H1 (cell line): Measurements from ENCODE around the gene SFT2D1. TPM values are rescaled to one million over a fixed set of nuclear protein-coding genes. Genes with fewer than 3 reads are reported as not detected.

Source experiments
- CTCF ChIA-PET: fragments of 300-600 bp; sonication (Branson Sonifier 250); formaldehyde crosslinking; loops from one replicate; lab custom pipeline; 2021; ENCODE audit not compliant: partially characterized antibody; lab: Charles Lee
- POLR2A ChIA-PET: fragments of 300-600 bp; sonication (Branson Sonifier 250); formaldehyde crosslinking; loops from one replicate; lab custom pipeline; 2021; ENCODE audit warnings: inconsistent platforms; ENCODE audit not compliant: partially characterized antibody; lab: Charles Lee
- DNase-seq, 2 experiments: peaks; one replicate each; pipeline versions ENCODE4 v3.0.0 to v3.0.0-alpha.2; 2010 to 2022; ENCODE audit warnings: low spot score in 2 of 2, low read depth in 1 of 2, mixed read lengths in 1 of 2
- FAIRE-seq: peaks from 2 replicates; lab custom pipeline; 2011; peaks lifted over from hg19 to GRCh38; lab: Jason Lieb, UNC
- H2AFZ ChIP-seq: 2 replicates; pipeline ENCODE4 v1.8.1; 2012; ENCODE audit warnings: low read length, inconsistent platforms
- H2AK5ac ChIP-seq: 2 replicates; pipeline ENCODE4 v1.6.1; 2013; ENCODE audit warnings: low read depth, low read length
- H2BK120ac ChIP-seq: replicated peaks from 2 replicates; pipeline ENCODE3; 2013; ENCODE audit warnings: low read depth, low read length, inconsistent platforms
- H2BK12ac ChIP-seq: 2 replicates; pipeline ENCODE4 v1.6.1; 2013; ENCODE audit warnings: low read depth, low read length
- H2BK15ac ChIP-seq: 2 replicates; pipeline ENCODE4 v1.6.1; 2013; ENCODE audit warnings: low read length
- H2BK20ac ChIP-seq: 2 replicates; pipeline ENCODE4 v1.6.1; 2013; ENCODE audit warnings: low read length
- H2BK5ac ChIP-seq: 2 replicates; pipeline ENCODE4 v1.6.1; 2013; ENCODE audit warnings: low read depth, low read length
- H3K14ac ChIP-seq: 2 replicates; pipeline ENCODE4 v1.6.1; 2013; ENCODE audit warnings: inconsistent platforms; ENCODE audit not compliant: insufficient read length
- H3K18ac ChIP-seq: 2 replicates; pipeline ENCODE4 v1.6.1; 2013; ENCODE audit warnings: low read length; ENCODE audit errors: extremely low read depth
- H3K23ac ChIP-seq: 2 replicates; pipeline ENCODE4 v1.6.1; 2013; ENCODE audit warnings: inconsistent platforms; ENCODE audit not compliant: insufficient read length
- H3K23me2 ChIP-seq: 2 replicates; pipeline ENCODE4 v1.6.1; 2013; ENCODE audit warnings: low read depth, low read length
- H3K27ac ChIP-seq: 2 replicates; pipeline ENCODE4 v1.6.1; 2011; ENCODE audit warnings: low read depth, low read length, inconsistent platforms
- H3K27me3 ChIP-seq, 4 experiments: replicated peaks in 1 of 4; 1 replicate in 1 of 4; 2 replicates in 3 of 4; pipeline versions ENCODE4 v1.6.1 to v1.8.1; 2011 to 2013; ENCODE audit warnings: low read length in 3 of 4, mild to moderate bottlenecking in 3 of 4, inconsistent platforms in 2 of 4, mixed read lengths in 2 of 4, moderate library complexity in 1 of 4; ENCODE audit not compliant: control insufficient read depth in 3 of 4, insufficient read depth in 3 of 4; ENCODE audit errors: extremely low read depth in 1 of 4
- H3K36me3 ChIP-seq, 4 experiments: 2 replicates each; pipeline versions ENCODE4 v1.6.1 to v1.8.1; 2011 to 2013; ENCODE audit warnings: mild to moderate bottlenecking in 4 of 4, low read length in 3 of 4, moderate library complexity in 2 of 4, control low read depth in 1 of 4, inconsistent platforms in 1 of 4; ENCODE audit not compliant: insufficient read depth in 4 of 4, control insufficient read depth in 2 of 4
- H3K4ac ChIP-seq: replicated peaks from 2 replicates; pipeline ENCODE3; 2013; ENCODE audit warnings: low read length, low read depth, mixed read lengths, inconsistent platforms; ENCODE audit not compliant: insufficient read length
- H3K4me1 ChIP-seq, 4 experiments: replicated peaks in 1 of 4; 1 replicate in 1 of 4; 2 replicates in 3 of 4; pipeline versions ENCODE4 v1.6.1 to v1.8.1; 2011 to 2013; ENCODE audit warnings: low read length in 3 of 4, inconsistent platforms in 2 of 4, mixed read lengths in 1 of 4; ENCODE audit not compliant: insufficient read depth in 4 of 4, control insufficient read depth in 3 of 4
- H3K4me2 ChIP-seq, 2 experiments: 2 replicates each; pipeline versions ENCODE4 v1.6.1 to v1.8.1; 2011 to 2013; ENCODE audit warnings: low read depth in 2 of 2, low read length in 2 of 2, control low read depth in 1 of 2, inconsistent platforms in 1 of 2, mild to moderate bottlenecking in 1 of 2; ENCODE audit not compliant: insufficient read depth in 1 of 2
- H3K4me3 ChIP-seq, 4 experiments: fragments of 200-600, 300-600 bp in 1 of 4; sonication (generic), shearing (Covaris generic), sonication (Bioruptor Twin) in 1 of 4; 2 replicates each; pipeline versions ENCODE4 v1.5.1 to v1.8.1; 2011 to 2016; ENCODE audit warnings: low read length in 4 of 4, low read depth in 3 of 4, control low read depth in 2 of 4, inconsistent platforms in 2 of 4, mild to moderate bottlenecking in 2 of 4, mixed read lengths in 1 of 4, moderate library complexity in 1 of 4; ENCODE audit not compliant: insufficient read depth in 2 of 4; ENCODE audit errors: extremely low read depth in 1 of 4
- H3K56ac ChIP-seq: replicated peaks from 2 replicates; pipeline ENCODE3; 2013; ENCODE audit warnings: low read depth, mild to moderate bottlenecking, mixed read lengths, low read length, inconsistent platforms; ENCODE audit not compliant: insufficient read length
- H3K79me1 ChIP-seq: 2 replicates; pipeline ENCODE4 v1.6.1; 2013; ENCODE audit warnings: low read depth, low read length, control low read depth
- H3K79me2 ChIP-seq, 2 experiments: 2 replicates each; pipeline versions ENCODE4 v1.6.1 to v1.8.1; 2012 to 2013; ENCODE audit warnings: low read length in 2 of 2, mild to moderate bottlenecking in 2 of 2, inconsistent platforms in 1 of 2; ENCODE audit not compliant: insufficient read depth in 2 of 2, control insufficient read depth in 1 of 2
- H3K9ac ChIP-seq, 4 experiments: replicated peaks in 1 of 4; 1 replicate in 1 of 4; 2 replicates in 3 of 4; pipeline versions ENCODE4 v1.6.1 to v1.8.1; 2011 to 2013; ENCODE audit warnings: low read depth in 3 of 4, low read length in 3 of 4, control low read depth in 2 of 4, mild to moderate bottlenecking in 2 of 4, moderate library complexity in 2 of 4, inconsistent platforms in 1 of 4; ENCODE audit errors: extremely low read depth in 1 of 4
- H3K9me3 ChIP-seq, 2 experiments: 2 replicates each; pipeline versions ENCODE4 v1.6.1 to v1.8.1; 2012 to 2013; ENCODE audit warnings: mild to moderate bottlenecking in 2 of 2, moderate library complexity in 2 of 2, control low read depth in 1 of 2, inconsistent platforms in 1 of 2, low read depth in 1 of 2, low read length in 1 of 2, mixed read lengths in 1 of 2; ENCODE audit not compliant: insufficient read depth in 2 of 2
- H4K20me1 ChIP-seq, 2 experiments: replicated peaks in 1 of 2; 2 replicates each; pipeline versions ENCODE3 to v1.8.1; 2011 to 2013; ENCODE audit warnings: inconsistent platforms in 2 of 2, low read length in 2 of 2, mild to moderate bottlenecking in 1 of 2; ENCODE audit not compliant: insufficient read depth in 2 of 2, control insufficient read depth in 1 of 2
- H4K5ac ChIP-seq: 2 replicates; pipeline ENCODE4 v1.6.1; 2013; ENCODE audit warnings: low read length, low read depth, mixed read lengths, inconsistent platforms; ENCODE audit not compliant: insufficient read length
- H4K8ac ChIP-seq: 2 replicates; pipeline ENCODE4 v1.8.0; 2013; ENCODE audit warnings: mild to moderate bottlenecking, moderate library complexity, low read length, inconsistent platforms; ENCODE audit not compliant: insufficient read depth; ENCODE audit errors: extremely low read depth
- H4K91ac ChIP-seq: replicated peaks from 2 replicates; pipeline ENCODE3; 2013; ENCODE audit warnings: low read length, mixed read lengths, inconsistent platforms; ENCODE audit not compliant: insufficient read length
- ASH2L ChIP-seq: fragments of 200-600, 300-600 bp; sonication (generic); IDR thresholded peaks from one replicate; pipeline ENCODE4 v1.7.1; 2017; ENCODE audit warnings: low read length
- CEBPB ChIP-seq: IDR thresholded peaks from 2 replicates; pipeline ENCODE4 v1.6.1; 2012; ENCODE audit warnings: low read depth, low read length
- CTBP2 ChIP-seq: IDR thresholded peaks from 2 replicates; pipeline ENCODE4 v1.7.0; 2011; ENCODE audit warnings: borderline replicate concordance, mild to moderate bottlenecking, moderate library complexity, mixed read lengths, low read length; ENCODE audit not compliant: insufficient read depth, insufficient read length
- EGR1 ChIP-seq: IDR thresholded peaks from 2 replicates; pipeline ENCODE4 v1.6.1; 2011; ENCODE audit warnings: low read depth, low read length, borderline replicate concordance
- HDAC2 ChIP-seq, 2 experiments: fragments of 300-600 bp in 1 of 2; sonication (generic) in 1 of 2; IDR thresholded peaks; 2 replicates each; pipeline ENCODE4 v1.6.1; 2011 to 2012; ENCODE audit warnings: low read depth in 2 of 2, low read length in 2 of 2, mild to moderate bottlenecking in 2 of 2, moderate library complexity in 2 of 2, borderline replicate concordance in 1 of 2, inconsistent platforms in 1 of 2
- HDAC6 ChIP-seq: IDR thresholded peaks from one replicate; pipeline ENCODE4 v1.7.1; 2012; ENCODE audit warnings: low read depth, mild to moderate bottlenecking, inconsistent platforms, low read length, moderate library complexity
- KDM1A ChIP-seq: fragments of 200-600, 300-600 bp; sonication (generic); IDR thresholded peaks from 2 replicates; pipeline ENCODE4 v1.7.1; 2016; ENCODE audit warnings: mild to moderate bottlenecking, low read length, borderline replicate concordance
- KDM5A ChIP-seq: fragments of 200-600 bp; IDR thresholded peaks from 2 replicates; pipeline ENCODE4 v1.7.1; 2012; ENCODE audit warnings: mild to moderate bottlenecking, low read length, inconsistent platforms, mixed read lengths
- NANOG ChIP-seq: IDR thresholded peaks from 2 replicates; pipeline ENCODE4 v1.6.1; 2011; ENCODE audit warnings: low read length, low read depth, mild to moderate bottlenecking, inconsistent platforms; ENCODE audit not compliant: insufficient read depth, poor library complexity, severe bottlenecking
- POLR2AphosphoS5 ChIP-seq: IDR thresholded peaks from 2 replicates; pipeline ENCODE4 v1.6.1; 2011; ENCODE audit warnings: low read depth, low read length
- SIX5 ChIP-seq: IDR thresholded peaks from 2 replicates; pipeline ENCODE4 v1.6.1; 2011; ENCODE audit warnings: mild to moderate bottlenecking, low read depth, low read length
- SP4 ChIP-seq: IDR thresholded peaks from 2 replicates; pipeline ENCODE4 v1.6.1; 2012; ENCODE audit warnings: low read length, inconsistent platforms
- YY1 ChIP-seq: IDR thresholded peaks from 2 replicates; pipeline ENCODE4 v1.6.1; 2011; ENCODE audit warnings: low read depth, mild to moderate bottlenecking, low read length
- whole genome bisulfite sequencing, 2 experiments: shearing (Covaris generic) in 1 of 2; methylation state at CpG; one replicate each; pipeline versions ENCODE4 v1.1.6 to v1.1.7; 2013 to 2015; ENCODE audit warnings: low lambda C conversion rate in 2 of 2, mixed read lengths in 2 of 2, inconsistent platforms in 1 of 2, low coverage in 1 of 2, missing lambda C conversion rate in 1 of 2; ENCODE audit not compliant: insufficient replicate concordance in 2 of 2, insufficient coverage in 1 of 2, insufficient read length in 1 of 2; ENCODE audit errors: extremely low coverage in 1 of 2, missing lambda C conversion rate in 1 of 2; 5-methylcytosine and 5-hydroxymethylcytosine counted together
- polyA plus RNA-seq, 7 experiments: library from polyadenylated mRNA; depleted of rRNA in 3 of 7; stranded (reverse) in 5 of 7; unstranded in 2 of 7; fragments of >200 nt in 5 of 7; fragments of 200-250 nt in 2 of 7; gene quantifications; 1 replicate in 5 of 7; 2 replicates in 1 of 7; 4 replicates in 1 of 7; pipeline versions ENCODE4 v1.2.1 to v1.2.3, GENCODE V29; 2011 to 2013; ENCODE audit warnings: missing spikeins in 2 of 7, mixed read lengths in 2 of 7
- total RNA-seq: library from RNA; stranded (reverse); fragmentation: NEBNext Ultra II Directional; extraction: Animal tissue kit (Norgen Biotek cat#: 25700); gene quantifications from 2 replicates; pipeline ENCODE4 v1.2.1, GENCODE V29; 2021

SFT2D1 gene
- total and polyA plus RNA-seq, 2 of the 8 experiments (the other 6 are each of a cell fraction or from before 2014, with no cell fraction given): 52.3 to 76.1 TPM

- Histone ChIP-seq H3K79me2 (no peaks in the 10 kb centered on the region), H4K8ac (no peak overlapping the region), H3K23ac (no peak overlapping the region), H3K9ac (no peak overlapping the region), H3K27ac (no peak overlapping the region), H3K79me1 (no peaks in the 10 kb centered on the region), H4K5ac (peak overlapping the region; percentile 58), H3K23me2 (no peaks in the 10 kb centered on the region), H3K56ac (no peak overlapping the region), H2AK5ac (no peak overlapping the region), H2BK20ac (peak overlapping the region; percentile 97), H3K4me3 (no peak overlapping the region), H3K4ac (no peak overlapping the region), H4K20me1 (no peaks in the 10 kb centered on the region), H2BK12ac (peak overlapping the region; percentile 11; the same call in 1 of the 2 replicates), H3K36me3 (no peaks in the 10 kb centered on the region), H4K91ac (peak overlapping the region; percentile 97), H2AFZ (no peak overlapping the region), H3K9me3 (no peaks in the 10 kb centered on the region), H2BK120ac (peak overlapping the region; percentile 97), H3K4me2 (no peak overlapping the region), H3K18ac (no peak overlapping the region; the same call in 1 of the 2 replicates), H3K4me1 (peaks cover 2 to 16% (median 13%) of the 10 kb centered on the region in 4 experiments; a peak in 6 of 7 replicates), H3K14ac (no peak overlapping the region), H2BK15ac (no peak overlapping the region), H2BK5ac (peak overlapping the region; percentile 62; the same call in 1 of the 2 replicates), H3K27me3 (no peaks in the 10 kb centered on the region)
- TF ChIP-seq YY1 (no peak), SIX5 (no peak), EGR1 (no peak), HDAC6 (no peak), HDAC2 (IDR thresholded peaks at IDR 0.05; ENCODE audit: borderline replicate concordance in 1 of 2, low read depth in 2 of 2, low read length in 2 of 2) (no peak), NANOG (no peak), CTBP2 (no peak), CEBPB (no peak), KDM5A (no peak), POLR2AphosphoS5 (no peak), ASH2L (no peak), KDM1A (no peak), SP4 (no peak)
- FAIRE-seq (no peak), DNase-seq (no peak)
- CTCF ChIA-PET: interaction anchor here (1.1 to 2.3 kb wide), 5 partner anchors 13 to 57 kb away, joined by 3 to 19 read pairs (median 4); no protein-coding TSS in a partner anchor
- 89% methylated on average over 3 of the region's 3 CpGs; no CpG with 5 or more reads in 1 of the 2 experiments for WGBS, 2 experiments
- POLR2A ChIA-PET: interaction anchor here (0.8 to 1.1 kb wide), 2 partner anchors 14 to 17 kb away, joined by 3 read pairs; no protein-coding TSS in a partner anchor
Measured at GRCh38 chr6:166366921-166367320, 24.6 kb upstream of the SFT2D1 start.
